Activated CD8-positive, alpha-beta T cell treated with anti-CD3 and anti-CD28 coated beads for 36 hours (primary cell): ENCODE results near the gene SH3PXD2B. TPM values are rescaled to one million over a fixed set of nuclear protein-coding genes. Genes with fewer than 3 reads are reported as not detected.

Experiments used
- ATAC-seq: fragments of 200-7000 bp; cut with Tn5 transposase; one replicate; pipeline ENCODE4 v1.10.0; 2021; ENCODE audit warnings: mild to moderate bottlenecking, moderate library complexity
- CTCF ChIA-PET: fragments of 350-600 bp; sonication (Branson Sonifier 250); formaldehyde crosslinking; loops from one replicate; lab custom pipeline; 2021; ENCODE audit warnings: antibody characterized with exemption; lab: Charles Lee
- POLR2A ChIA-PET: fragments of 350-600 bp; sonication (Branson Sonifier 250); formaldehyde crosslinking; loops from one replicate; lab custom pipeline; 2021; ENCODE audit warnings: antibody characterized with exemption; lab: Charles Lee
- DNase-seq: peaks from one replicate; pipeline ENCODE4 v3.0.0-alpha.2; 2020
- H3K27ac Mint-ChIP-seq: one replicate; pipeline ENCODE4 v1.8.0; 2021; ENCODE audit warnings: mild to moderate bottlenecking, mixed read lengths
- H3K27me3 Mint-ChIP-seq: one replicate; pipeline ENCODE4 v1.8.0; 2021; ENCODE audit warnings: mixed read lengths
- H3K36me3 Mint-ChIP-seq: one replicate; pipeline ENCODE4 v1.8.0; 2021; ENCODE audit warnings: low read depth, mixed read lengths
- H3K4me1 Mint-ChIP-seq: one replicate; pipeline ENCODE4 v1.8.0; 2021; ENCODE audit warnings: low read depth, mixed read lengths
- H3K4me3 Mint-ChIP-seq: one replicate; pipeline ENCODE4 v1.8.0; 2021; ENCODE audit warnings: mild to moderate bottlenecking, moderate library complexity, mixed read lengths
- H3K9me3 Mint-ChIP-seq: one replicate; pipeline ENCODE4 v1.8.0; 2021; ENCODE audit warnings: mixed read lengths
- intact Hi-C: fragments of 100-400 bp; cut with micrococcal nuclease; formaldehyde crosslinking; loops from one replicate; pipeline ENCODE4 v1.10.0; 2022
- total RNA-seq, 2 experiments: library from RNA; stranded (reverse); gene quantifications; one replicate each; pipeline ENCODE4 v1.2.3, GENCODE V29; 2021
- TF ChIP-seq, protein P1 (sequence below): fragments of 200-600 bp; IDR thresholded peaks from one replicate; pipeline ENCODE4 v1.8.0; 2022; ENCODE audit warnings: antibody characterized with exemption, mild to moderate bottlenecking

The SH3PXD2B gene
- total RNA-seq, 2 experiments from 2014 or later, result 0.38 to 0.47 TPM

DNA sequence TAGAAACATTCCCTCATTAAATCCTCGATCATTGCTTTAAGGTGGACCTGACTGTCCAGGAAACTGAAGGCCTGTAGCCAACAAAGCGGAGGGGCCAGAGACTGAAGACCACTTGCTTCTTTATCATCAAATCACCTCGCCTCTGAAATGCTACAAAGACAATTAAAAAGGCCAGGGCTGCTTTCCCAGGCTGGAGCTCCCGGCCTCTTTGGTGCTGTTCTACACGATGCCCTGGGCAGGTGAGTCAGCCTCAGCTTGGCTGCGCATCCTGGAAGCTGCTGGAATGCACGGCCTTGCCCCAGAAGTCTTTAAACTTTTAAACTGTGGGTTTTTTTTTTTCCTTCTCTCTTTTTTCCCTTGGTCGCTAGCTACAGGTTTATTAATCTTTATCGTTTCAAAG, 46.5 kb downstream of the SH3PXD2B start:
- TF ChIP-seq, protein P1, sequence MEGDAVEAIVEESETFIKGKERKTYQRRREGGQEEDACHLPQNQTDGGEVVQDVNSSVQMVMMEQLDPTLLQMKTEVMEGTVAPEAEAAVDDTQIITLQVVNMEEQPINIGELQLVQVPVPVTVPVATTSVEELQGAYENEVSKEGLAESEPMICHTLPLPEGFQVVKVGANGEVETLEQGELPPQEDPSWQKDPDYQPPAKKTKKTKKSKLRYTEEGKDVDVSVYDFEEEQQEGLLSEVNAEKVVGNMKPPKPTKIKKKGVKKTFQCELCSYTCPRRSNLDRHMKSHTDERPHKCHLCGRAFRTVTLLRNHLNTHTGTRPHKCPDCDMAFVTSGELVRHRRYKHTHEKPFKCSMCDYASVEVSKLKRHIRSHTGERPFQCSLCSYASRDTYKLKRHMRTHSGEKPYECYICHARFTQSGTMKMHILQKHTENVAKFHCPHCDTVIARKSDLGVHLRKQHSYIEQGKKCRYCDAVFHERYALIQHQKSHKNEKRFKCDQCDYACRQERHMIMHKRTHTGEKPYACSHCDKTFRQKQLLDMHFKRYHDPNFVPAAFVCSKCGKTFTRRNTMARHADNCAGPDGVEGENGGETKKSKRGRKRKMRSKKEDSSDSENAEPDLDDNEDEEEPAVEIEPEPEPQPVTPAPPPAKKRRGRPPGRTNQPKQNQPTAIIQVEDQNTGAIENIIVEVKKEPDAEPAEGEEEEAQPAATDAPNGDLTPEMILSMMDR, result no peak
- ATAC-seq, result no peak
- ChIA-PET CTCF (interaction anchor here (0.6 to 1.2 kb wide), 2 partner anchors 10 to 44 kb away, joined by 3 read pairs; no protein-coding TSS in a partner anchor), POLR2A (no interaction called here)
- H3K36me3 Mint-ChIP-seq, result no peaks in the 10 kb centered on the region
- H3K4me1 Mint-ChIP-seq, result peaks cover 20% of the 10 kb centered on the region
- no peak overlapping the region for H3K27ac Mint-ChIP-seq
- H3K9me3 Mint-ChIP-seq, result no peaks in the 10 kb centered on the region
- no peak for DNase-seq
- intact Hi-C loops, result no loop called here
- no peak overlapping the region for H3K4me3 Mint-ChIP-seq
- peaks cover 11% of the 10 kb centered on the region for H3K27me3 Mint-ChIP-seq

DNA sequence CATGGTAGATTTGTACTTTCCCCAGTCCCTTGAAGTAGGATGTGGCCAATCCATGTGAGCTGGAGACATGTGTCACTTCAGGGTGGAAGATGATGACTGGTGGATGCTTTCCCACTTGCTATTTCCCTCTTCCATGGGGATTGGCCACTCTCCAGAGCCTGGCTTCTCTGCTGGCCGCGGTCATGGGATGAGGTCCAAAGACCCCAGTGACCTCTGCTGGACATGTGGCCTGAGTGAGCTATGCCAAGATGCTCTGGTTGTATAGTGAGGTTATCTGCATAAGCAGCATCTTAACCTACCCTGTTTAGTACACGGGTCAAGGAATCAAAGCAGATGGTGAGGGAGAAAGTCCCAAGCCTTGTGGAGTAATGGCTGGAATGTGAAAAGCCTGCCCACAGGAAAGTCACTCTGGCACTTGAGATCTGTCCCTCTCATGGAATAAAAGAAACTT, 47.1 kb downstream of the SH3PXD2B start:
- Mint-ChIP-seq H3K4me3 (no peak overlapping the region), H3K27me3 (peaks cover 11% of the 10 kb centered on the region), H3K27ac (no peak overlapping the region), H3K4me1 (peaks cover 14% of the 10 kb centered on the region), H3K9me3 (no peaks in the 10 kb centered on the region), H3K36me3 (no peaks in the 10 kb centered on the region)
- TF ChIP-seq, protein P1, result no peak
- intact Hi-C loops, result no loop called here
- CTCF ChIA-PET, result interaction anchor here (0.6 to 1.2 kb wide), 2 partner anchors 11 to 44 kb away, joined by 3 read pairs; no protein-coding TSS in a partner anchor
- POLR2A ChIA-PET, result no interaction called here
- no peak for DNase-seq
- no peak for ATAC-seq

DNA sequence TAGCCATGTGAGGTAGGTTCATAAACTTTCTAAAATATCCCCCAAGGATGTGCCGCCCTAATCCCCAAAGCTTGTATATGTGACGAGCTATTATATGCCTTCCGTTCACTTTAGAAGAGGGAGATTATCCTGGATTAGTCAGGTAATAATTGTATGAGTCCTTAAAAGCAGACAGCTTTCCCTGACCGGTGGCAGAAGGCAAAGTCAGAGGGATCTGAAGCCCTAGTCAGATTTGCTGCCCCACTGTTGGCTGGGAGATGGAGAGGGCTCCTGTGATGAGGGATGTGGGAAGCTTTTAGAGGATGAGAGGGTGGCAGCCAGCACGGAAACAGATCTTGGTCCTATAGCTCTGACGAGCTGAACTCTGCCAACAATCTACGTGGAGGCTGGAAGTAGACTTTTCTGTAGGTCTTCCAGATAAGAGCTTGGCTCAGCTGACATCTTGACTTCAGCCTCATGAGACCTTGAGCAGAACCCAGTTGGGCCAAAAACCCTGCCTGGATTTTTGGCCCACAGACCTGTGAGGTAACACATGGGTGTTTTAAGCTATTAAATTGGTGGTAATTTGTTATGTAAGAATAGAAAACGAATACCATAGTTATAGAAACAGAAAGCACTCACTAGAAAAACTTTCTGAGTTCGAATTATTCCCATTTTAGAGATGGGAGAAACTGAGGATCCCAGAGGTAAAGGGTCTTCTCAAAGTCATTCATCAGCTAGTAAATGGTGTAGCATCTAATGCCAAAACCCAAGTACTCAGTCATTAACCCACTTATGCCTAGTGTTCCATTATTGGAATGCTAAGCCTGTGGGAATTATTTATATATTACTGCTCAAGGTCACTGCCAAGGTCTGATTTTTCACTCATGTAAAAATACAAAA, 48.9 kb downstream of the SH3PXD2B start:
- H3K27me3 Mint-ChIP-seq, result peaks cover 11% of the 10 kb centered on the region
- CTCF ChIA-PET, result interaction anchor here (0.9 to 1.3 kb wide), 2 partner anchors 19 to 46 kb away, joined by 3 read pairs; no protein-coding TSS in a partner anchor
- H3K27ac Mint-ChIP-seq, result no peak overlapping the region
- ATAC-seq (no peak), DNase-seq (no peak)
- H3K9me3 Mint-ChIP-seq, result no peaks in the 10 kb centered on the region
- H3K36me3 Mint-ChIP-seq, result no peaks in the 10 kb centered on the region
- intact Hi-C loops, result no loop called here
- POLR2A ChIA-PET, result no interaction called here
- no peak overlapping the region for H3K4me3 Mint-ChIP-seq
- TF ChIP-seq, protein P1, result no peak
- peaks cover 5% of the 10 kb centered on the region for H3K4me1 Mint-ChIP-seq

DNA sequence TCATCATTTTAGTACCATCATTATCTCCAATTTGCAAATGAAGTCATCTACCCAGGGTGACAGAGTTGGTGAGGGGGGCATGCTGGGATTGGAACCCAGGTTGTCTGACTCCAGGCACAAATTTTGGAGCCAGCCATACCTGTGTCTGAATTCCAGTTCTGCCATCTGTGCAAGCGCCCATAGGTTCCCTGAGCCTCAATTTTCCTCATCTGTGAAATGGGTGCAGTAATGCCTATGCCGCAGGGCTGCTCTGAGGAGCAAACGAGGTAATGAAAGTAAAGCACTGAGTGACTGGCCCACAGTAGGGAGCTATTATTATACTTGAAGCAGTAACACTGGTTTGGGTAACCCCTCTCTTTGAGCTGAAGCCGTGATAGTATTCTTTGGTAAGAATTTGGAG, 49.6 kb downstream of the SH3PXD2B start:
- Mint-ChIP-seq H3K9me3 (no peaks in the 10 kb centered on the region), H3K4me3 (no peak overlapping the region), H3K36me3 (no peaks in the 10 kb centered on the region), H3K27ac (no peak overlapping the region), H3K27me3 (peaks cover 6% of the 10 kb centered on the region), H3K4me1 (no peaks in the 10 kb centered on the region)
- POLR2A ChIA-PET, result no interaction called here
- DNase-seq (no peak), ATAC-seq (no peak)
- TF ChIP-seq, protein P1, result no peak
- intact Hi-C loops, result no loop called here
- CTCF ChIA-PET, result no interaction called here

DNA sequence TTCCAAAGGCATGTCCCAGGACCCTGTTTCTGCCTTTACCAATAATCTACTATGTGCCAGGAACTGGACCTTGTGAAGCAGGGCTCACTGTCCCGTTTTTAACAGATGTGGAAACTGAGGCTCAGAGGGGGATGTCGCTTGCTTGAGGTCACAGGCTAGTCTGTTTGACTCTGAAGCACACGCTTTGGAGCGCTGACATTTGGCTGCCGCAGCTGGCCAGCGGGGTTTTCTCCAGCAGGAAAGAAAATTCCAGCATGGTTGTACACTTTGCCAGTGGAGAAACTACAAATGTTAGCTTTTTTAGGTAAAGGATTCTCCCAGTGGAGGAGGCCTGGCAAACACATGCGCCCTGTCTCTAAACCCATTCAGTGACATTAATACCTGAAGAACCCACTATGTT, 50.5 kb downstream of the SH3PXD2B start:
- ATAC-seq (no peak), DNase-seq (no peak)
- no peak overlapping the region for H3K27ac Mint-ChIP-seq
- H3K4me3 Mint-ChIP-seq, result no peak overlapping the region
- H3K4me1 Mint-ChIP-seq, result no peaks in the 10 kb centered on the region
- H3K27me3 Mint-ChIP-seq, result peaks cover 6% of the 10 kb centered on the region
- H3K36me3 Mint-ChIP-seq, result no peaks in the 10 kb centered on the region
- ChIA-PET CTCF (no interaction called here), POLR2A (no interaction called here)
- TF ChIP-seq, protein P1, result no peak
- H3K9me3 Mint-ChIP-seq, result no peaks in the 10 kb centered on the region
- intact Hi-C loops, result no loop called here
